Liver (tissue), 9 donors: ENCODE measurements around the gene RASSF3. TPM values are rescaled to one million over a fixed set of nuclear protein-coding genes. Genes with fewer than 3 reads are reported as not detected.

Experiments
- DNase-seq: peaks from one replicate; pipeline ENCODE4 v3.0.0-alpha.2; 2017; ENCODE audit warnings: low spot score
- H3K27ac ChIP-seq, 2 donors: one replicate each; pipeline ENCODE4 v1.7.0; 2013; ENCODE audit warnings: inconsistent platforms in 2 of 2, low read length in 2 of 2, control low read depth in 1 of 2, low read depth in 1 of 2, mild to moderate bottlenecking in 1 of 2
- H3K27me3 ChIP-seq, 4 donors: one replicate each; pipeline versions ENCODE4 v1.6.1 to v1.7.0; 2013; ENCODE audit warnings: low read length in 3 of 4, inconsistent platforms in 1 of 4, mild to moderate bottlenecking in 1 of 4, moderate library complexity in 1 of 4; ENCODE audit not compliant: control insufficient read depth in 4 of 4, insufficient read depth in 4 of 4
- H3K36me3 ChIP-seq, 4 donors: one replicate each; pipeline versions ENCODE4 v1.6.1 to v1.7.0; 2013; ENCODE audit warnings: low read length in 3 of 4, mild to moderate bottlenecking in 3 of 4, low read depth in 1 of 4, moderate library complexity in 1 of 4; ENCODE audit not compliant: control insufficient read depth in 4 of 4, insufficient read depth in 3 of 4
- H3K4me1 ChIP-seq, 4 donors: one replicate each; pipeline versions ENCODE4 v1.6.1 to v1.7.0; 2013; ENCODE audit warnings: low read length in 3 of 4, mild to moderate bottlenecking in 3 of 4, moderate library complexity in 1 of 4; ENCODE audit not compliant: control insufficient read depth in 4 of 4, insufficient read depth in 4 of 4
- H3K4me3 ChIP-seq, 3 donors: one replicate each; pipeline versions ENCODE4 v1.6.1 to v1.7.0; 2013; ENCODE audit warnings: low read length in 3 of 3, control low read depth in 1 of 3, low read depth in 1 of 3, mild to moderate bottlenecking in 1 of 3
- H3K9ac ChIP-seq, 2 donors: one replicate each; pipeline ENCODE4 v1.7.0; 2013; ENCODE audit warnings: low read length in 2 of 2, mild to moderate bottlenecking in 2 of 2, moderate library complexity in 2 of 2, control low read depth in 1 of 2, low read depth in 1 of 2
- H3K9me3 ChIP-seq, 4 donors: one replicate each; pipeline versions ENCODE4 v1.6.1 to v1.7.0; 2013; ENCODE audit warnings: low read length in 3 of 4; ENCODE audit not compliant: control insufficient read depth in 4 of 4
- ATF3 ChIP-seq: IDR thresholded peaks from 2 replicates; pipeline ENCODE4 v1.6.1; 2016; ENCODE audit warnings: antibody characterized with exemption
- CTCF ChIP-seq: fragments of 150-350 bp; IDR thresholded peaks from 2 replicates; pipeline ENCODE4 v1.5.1; 2017; ENCODE audit warnings: improper control_type of control experiment, low read depth, low read length; ENCODE audit not compliant: missing input control
- EGR1 ChIP-seq, 2 donors: IDR thresholded peaks; 2 replicates each; pipeline ENCODE4 v1.6.1; 2016 to 2018; ENCODE audit warnings: antibody characterized with exemption in 2 of 2, low read depth in 2 of 2
- FOXA1 ChIP-seq: IDR thresholded peaks from 2 replicates; pipeline ENCODE4 v1.6.1; 2016; ENCODE audit warnings: antibody characterized with exemption
- FOXA2 ChIP-seq: IDR thresholded peaks from 2 replicates; pipeline ENCODE4 v1.6.1; 2016; ENCODE audit warnings: antibody characterized with exemption
- GABPA ChIP-seq, 2 donors: IDR thresholded peaks in 1 of 2; conservative IDR thresholded peaks in 1 of 2; 2 replicates each; pipeline ENCODE4 v1.6.1; 2016; ENCODE audit warnings: antibody characterized with exemption in 2 of 2, mild to moderate bottlenecking in 1 of 2, moderate library complexity in 1 of 2
- HNF4A ChIP-seq, 2 donors: conservative IDR thresholded peaks; 2 replicates each; pipeline ENCODE4 v1.6.1; 2016; ENCODE audit warnings: antibody characterized with exemption in 2 of 2, mild to moderate bottlenecking in 2 of 2
- HNF4G ChIP-seq: IDR thresholded peaks from 2 replicates; pipeline ENCODE4 v1.6.1; 2016; ENCODE audit warnings: antibody characterized with exemption
- JUND ChIP-seq, 2 donors: IDR thresholded peaks; 2 replicates each; pipeline ENCODE4 v1.6.1; 2016; ENCODE audit warnings: antibody characterized with exemption in 2 of 2
- MAX ChIP-seq: IDR thresholded peaks from 2 replicates; pipeline ENCODE4 v1.6.1; 2016; ENCODE audit warnings: antibody characterized with exemption
- NR2F2 ChIP-seq: IDR thresholded peaks from 2 replicates; pipeline ENCODE4 v1.6.1; 2016; ENCODE audit warnings: antibody characterized with exemption
- RAD21 ChIP-seq, 2 donors: IDR thresholded peaks; 2 replicates each; pipeline ENCODE4 v1.6.1; 2016; ENCODE audit warnings: antibody characterized with exemption in 2 of 2, mild to moderate bottlenecking in 2 of 2
- REST ChIP-seq: IDR thresholded peaks from 2 replicates; pipeline ENCODE4 v1.6.1; 2016; ENCODE audit warnings: antibody characterized with exemption, mild to moderate bottlenecking
- RXRA ChIP-seq, 2 donors: IDR thresholded peaks; 2 replicates each; pipeline ENCODE4 v1.6.1; 2017 to 2018; ENCODE audit warnings: antibody characterized with exemption in 2 of 2, mild to moderate bottlenecking in 1 of 2
- SP1 ChIP-seq: IDR thresholded peaks from 2 replicates; pipeline ENCODE4 v1.6.1; 2018; ENCODE audit warnings: antibody characterized with exemption, mild to moderate bottlenecking
- TAF1 ChIP-seq: conservative IDR thresholded peaks from 2 replicates; pipeline ENCODE4 v1.6.1; 2016; ENCODE audit warnings: antibody characterized with exemption, mild to moderate bottlenecking
- YY1 ChIP-seq: IDR thresholded peaks from 2 replicates; pipeline ENCODE4 v1.6.1; 2016; ENCODE audit warnings: antibody characterized with exemption, mild to moderate bottlenecking
- WGBS: extraction: QIAGEN DNeasy Blood & Tissue Kit; methylation state at CpG from one replicate; pipeline ENCODE4 v1.1.7; 2013; 5-methylcytosine and 5-hydroxymethylcytosine counted together
- polyA plus RNA-seq, 2 donors: library from polyadenylated mRNA; stranded (reverse) in 1 of 2; unstranded in 1 of 2; fragments of 200-250 nt in 1 of 2; fragments of >200 nt in 1 of 2; fragmentation: Nextera tagmentation in 1 of 2; extraction: Ambion mirVana in 1 of 2; gene quantifications; one replicate each; pipeline versions ENCODE4 v1.2.1 to v1.2.3, GENCODE V29; 2013 to 2015
- total RNA-seq, 2 donors: library from RNA; depleted of rRNA; stranded (reverse); fragments of >200 nt; gene quantifications; one replicate each; pipeline ENCODE4 v1.2.3, GENCODE V29; 2014
- TF ChIP-seq, protein P1 (sequence below): IDR thresholded peaks from 2 replicates; pipeline ENCODE4 v1.6.1; 2016; ENCODE audit warnings: antibody characterized with exemption
- donor health status: healthy.
- donor health status: healthy.
- donor health status: healthy.
- donor health status: healthy.
- donor health status: healthy.

RASSF3 gene
- total and polyA plus RNA-seq, 4 donors = 2.2 to 9.1 (median 5.6) TPM

GRCh38 chr12:64685605-64686004, 75.3 kb downstream of the RASSF3 start (continued):
- TF ChIP-seq RXRA (IDR thresholded peaks at IDR 0.05) = no peak
- no peak for TF ChIP-seq SP1
- TF ChIP-seq ATF3 = no peak
- no peak for TF ChIP-seq RAD21 (IDR thresholded peaks at IDR 0.05)
- no peak for TF ChIP-seq YY1
- TF ChIP-seq JUND (IDR thresholded peaks at IDR 0.05) = no peak
- no peak for TF ChIP-seq NR2F2
- TF ChIP-seq EGR1 (IDR thresholded peaks at IDR 0.05; ENCODE audit: low read depth in 2 of 2) = no peak
- TF ChIP-seq MAX = no peak

- no peak overlapping the region for H3K27ac ChIP-seq
- no peak for DNase-seq
- no peaks in the 10 kb centered on the region for H3K9me3 ChIP-seq
- WGBS = 46% methylated on average over 5 of the region's 5 CpGs
- peaks cover 0 to 2% (median 2%) of the 10 kb centered on the region in 4 donors for H3K36me3 ChIP-seq
- H3K9ac ChIP-seq = no peak overlapping the region
- no peak for TF ChIP-seq SP1
- TF ChIP-seq JUND (IDR thresholded peaks at IDR 0.05) = no peak
- TF ChIP-seq, protein P1, sequence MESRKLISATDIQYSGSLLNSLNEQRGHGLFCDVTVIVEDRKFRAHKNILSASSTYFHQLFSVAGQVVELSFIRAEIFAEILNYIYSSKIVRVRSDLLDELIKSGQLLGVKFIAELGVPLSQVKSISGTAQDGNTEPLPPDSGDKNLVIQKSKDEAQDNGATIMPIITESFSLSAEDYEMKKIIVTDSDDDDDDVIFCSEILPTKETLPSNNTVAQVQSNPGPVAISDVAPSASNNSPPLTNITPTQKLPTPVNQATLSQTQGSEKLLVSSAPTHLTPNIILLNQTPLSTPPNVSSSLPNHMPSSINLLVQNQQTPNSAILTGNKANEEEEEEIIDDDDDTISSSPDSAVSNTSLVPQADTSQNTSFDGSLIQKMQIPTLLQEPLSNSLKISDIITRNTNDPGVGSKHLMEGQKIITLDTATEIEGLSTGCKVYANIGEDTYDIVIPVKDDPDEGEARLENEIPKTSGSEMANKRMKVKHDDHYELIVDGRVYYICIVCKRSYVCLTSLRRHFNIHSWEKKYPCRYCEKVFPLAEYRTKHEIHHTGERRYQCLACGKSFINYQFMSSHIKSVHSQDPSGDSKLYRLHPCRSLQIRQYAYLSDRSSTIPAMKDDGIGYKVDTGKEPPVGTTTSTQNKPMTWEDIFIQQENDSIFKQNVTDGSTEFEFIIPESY = no peak
- TF ChIP-seq YY1 = no peak
- TF ChIP-seq HNF4G = no peak
- TF ChIP-seq FOXA1 = no peak
- no peak for TF ChIP-seq NR2F2
- no peak for TF ChIP-seq RAD21 (IDR thresholded peaks at IDR 0.05)
- no peak for TF ChIP-seq CTCF
- no peak for TF ChIP-seq REST
- TF ChIP-seq EGR1 (IDR thresholded peaks at IDR 0.05; ENCODE audit: low read depth in 2 of 2) = no peak
- no peak for TF ChIP-seq TAF1
- no peak for TF ChIP-seq HNF4A (conservative IDR thresholded peaks at IDR 0.05)
- no peak for TF ChIP-seq FOXA2
- TF ChIP-seq ATF3 = no peak
- TF ChIP-seq MAX = no peak
- TF ChIP-seq RXRA (IDR thresholded peaks at IDR 0.05) = no peak
- no peak for TF ChIP-seq GABPA (IDR thresholded peaks at IDR 0.05 in 1 of 2, conservative IDR thresholded peaks at IDR 0.05 in 1 of 2)
- H3K4me3 ChIP-seq = no peak overlapping the region
- H3K4me1 ChIP-seq = peaks cover 0 to 3% (median 0%) of the 10 kb centered on the region in 4 donors
- no peaks in the 10 kb centered on the region for H3K27me3 ChIP-seq
Measured at GRCh38 chr12:64687816-64688215, 77.5 kb downstream of the RASSF3 start.
